ENCODE measurements around the gene SH3PXD2A. TPM values are rescaled to one million over a fixed set of nuclear protein-coding genes. Genes with fewer than 3 reads are reported as not detected.

The SH3PXD2A gene
- total and polyA plus RNA-seq, 2 experiments from 2014 or later = 1.8 to 5.0 TPM

- H3K9me2 ChIP-seq (ENCODE audit: insufficient read depth) = no peaks in the 10 kb centered on the region
- no peaks in the 10 kb centered on the region for H4K20me1 ChIP-seq (replicated peaks; ENCODE audit: insufficient read depth)
- H3F3A ChIP-seq (replicated peaks; ENCODE audit: low read depth) = no peaks in the 10 kb centered on the region
- peaks cover 4% of the 10 kb centered on the region; the same call in 1 of the 2 replicates for H3K4me1 ChIP-seq (ENCODE audit: insufficient read depth)
- Mint-ChIP-seq H3K4me1 (peaks cover 39% of the 10 kb centered on the region), H3K27me3 (ENCODE audit: insufficient read depth, low read depth, poor library complexity) (peaks cover 21% of the 10 kb centered on the region), H3K36me3 (ENCODE audit: low read depth) (no peaks in the 10 kb centered on the region), H3K4me3 (no peak overlapping the region), H3K9me3 (peaks cover 2% of the 10 kb centered on the region; the same call in 1 of the 3 replicates), H3K27ac (no peak overlapping the region)
- ATAC-seq (no peak), DNase-seq (ENCODE audit: low spot score) (no peak)
- no peaks in the 10 kb centered on the region for H3K79me2 ChIP-seq (replicated peaks; ENCODE audit: insufficient read depth)
- no peak overlapping the region for H3K27ac ChIP-seq (ENCODE audit: low read depth)
- no peak for TF ChIP-seq NANOG (IDR thresholded peaks at IDR 0.05; ENCODE audit: borderline replicate concordance)
- TF ChIP-seq POLR2AphosphoS5 (IDR thresholded peaks at IDR 0.05; ENCODE audit: low read depth) = no peak
- no peak for TF ChIP-seq EZH2phosphoT487 (IDR thresholded peaks at IDR 0.05; ENCODE audit: unreplicated experiment)
- TF ChIP-seq STAT1 (IDR thresholded peaks at IDR 0.05; ENCODE audit: unreplicated experiment) = no peak
- no peak for TF ChIP-seq ETS1 (IDR thresholded peaks at IDR 0.05)
- TF ChIP-seq ZNF114 (CRISPR knock-in tag; IDR thresholded peaks at IDR 0.05) = no peak
- no peak for TF ChIP-seq ZNF331 (CRISPR knock-in tag; IDR thresholded peaks at IDR 0.05; ENCODE audit: low read depth)
- no peak for TF ChIP-seq EZH2 (IDR thresholded peaks at IDR 0.05; ENCODE audit: low read depth, unreplicated experiment)
- no peak for TF ChIP-seq REST (IDR thresholded peaks at IDR 0.05; ENCODE audit: unreplicated experiment)
- TF ChIP-seq ZNF462 (CRISPR knock-in tag; IDR thresholded peaks at IDR 0.05) = no peak
- TF ChIP-seq CTCF (conservative IDR thresholded peaks at IDR 0.05; ENCODE audit: low read depth in 2 of 2) = no peak
- TF ChIP-seq JUNB (IDR thresholded peaks at IDR 0.05; ENCODE audit: unreplicated experiment) = no peak
- no peaks in the 10 kb centered on the region for H3K27me3 ChIP-seq (ENCODE audit: insufficient read depth)
- H3K4me2 ChIP-seq = no peak overlapping the region
- no peaks in the 10 kb centered on the region for H3K36me3 ChIP-seq (ENCODE audit: insufficient read depth)
- H2AFZ ChIP-seq = no peak overlapping the region
- H3K4me3 ChIP-seq = no peak overlapping the region
Measured at GRCh38 chr10:103826885-103827284, 28.5 kb downstream of the SH3PXD2A start.
